Adipocyte (in vitro differentiated cells): ENCODE results near the gene BTNL9.
"Not testable (repeated sequence)": the region's sequence is repeated elsewhere in the genome, so short reads cannot be mapped to it uniquely, and the experiment has no call there.

Source experiments
- DNase-seq: peaks from one replicate; pipeline ENCODE4 v3.0.0-alpha.2; 2015; ENCODE audit warnings: low read depth
- H3K27me3 ChIP-seq: replicated peaks from 2 replicates; pipeline ENCODE4 v1.7.0; 2013; ENCODE audit warnings: mild to moderate bottlenecking, low read length, moderate library complexity; ENCODE audit not compliant: control insufficient read depth, insufficient read depth
- H3K36me3 ChIP-seq: 2 replicates; pipeline ENCODE4 v1.7.0; 2013; ENCODE audit warnings: low read length, mild to moderate bottlenecking, moderate library complexity; ENCODE audit not compliant: control insufficient read depth, insufficient read depth, severe bottlenecking
- H3K4me1 ChIP-seq: 2 replicates; pipeline ENCODE4 v1.7.0; 2013; ENCODE audit warnings: mild to moderate bottlenecking, low read length, moderate library complexity; ENCODE audit not compliant: control insufficient read depth, insufficient read depth
- H3K4me3 ChIP-seq: 2 replicates; pipeline ENCODE4 v1.7.0; 2013; ENCODE audit warnings: mild to moderate bottlenecking, low read length, moderate library complexity
- H3K9ac ChIP-seq: 2 replicates; pipeline ENCODE4 v1.7.0; 2013; ENCODE audit warnings: mild to moderate bottlenecking, low read length, moderate library complexity
- H3K9me3 ChIP-seq: 2 replicates; pipeline ENCODE4 v1.7.0; 2013; ENCODE audit warnings: mild to moderate bottlenecking, low read length, moderate library complexity; ENCODE audit not compliant: control insufficient read depth

Gene BTNL9

GRCh38 chr5:181101930-181102674, 62.0 kb downstream of the BTNL9 start:
- H3K9ac ChIP-seq, H3K4me1 ChIP-seq, H3K36me3 ChIP-seq, DNase-seq, H3K4me3 ChIP-seq, H3K9me3 ChIP-seq: not testable (repeated sequence)
- peaks cover 19% of the 10 kb centered on the region for H3K27me3 ChIP-seq

GRCh38 chr5:181104259-181104568, 64.1 kb downstream of the BTNL9 start:
- H3K36me3 ChIP-seq, H3K4me3 ChIP-seq, H3K4me1 ChIP-seq, H3K9ac ChIP-seq, H3K9me3 ChIP-seq: not testable (repeated sequence)
- DNase-seq = peak; percentile 11
- peaks cover 35% of the 10 kb centered on the region for H3K27me3 ChIP-seq

GRCh38 chr5:181104606-181105390, 64.7 kb downstream of the BTNL9 start:
- H3K9me3 ChIP-seq, H3K36me3 ChIP-seq, H3K9ac ChIP-seq, H3K4me1 ChIP-seq, DNase-seq, H3K4me3 ChIP-seq: not testable (repeated sequence)
- peaks cover 34% of the 10 kb centered on the region for H3K27me3 ChIP-seq

GRCh38 chr5:181105391-181106025, 65.4 kb downstream of the BTNL9 start:
- Histone ChIP-seq H3K27me3 (peaks cover 38% of the 10 kb centered on the region), H3K4me1 (no peaks in the 10 kb centered on the region), H3K36me3 (no peaks in the 10 kb centered on the region), H3K4me3 (no peak overlapping the region), H3K9me3 (no peaks in the 10 kb centered on the region), H3K9ac (no peak overlapping the region)
- no peak for DNase-seq

- Histone ChIP-seq H3K36me3 (no peaks in the 10 kb centered on the region), H3K9ac (no peak overlapping the region), H3K4me3 (no peak overlapping the region), H3K4me1 (no peaks in the 10 kb centered on the region), H3K27me3 (peaks cover 56% of the 10 kb centered on the region), H3K9me3 (no peaks in the 10 kb centered on the region)
- no peak for DNase-seq
Observed at GRCh38 chr5:181107699-181108098, 67.6 kb downstream of the BTNL9 start.

- Histone ChIP-seq H3K27me3 (peaks cover 56% of the 10 kb centered on the region), H3K36me3 (no peaks in the 10 kb centered on the region), H3K4me3 (no peak overlapping the region), H3K4me1 (no peaks in the 10 kb centered on the region), H3K9ac (no peak overlapping the region), H3K9me3 (no peaks in the 10 kb centered on the region)
- no peak for DNase-seq
Observed at GRCh38 chr5:181108578-181109165, 68.6 kb downstream of the BTNL9 start.

GRCh38 chr5:181109489-181110013, 69.5 kb downstream of the BTNL9 start:
- Histone ChIP-seq H3K36me3 (no peaks in the 10 kb centered on the region), H3K4me3 (no peak overlapping the region), H3K9me3 (no peaks in the 10 kb centered on the region), H3K9ac (no peak overlapping the region), H3K27me3 (peaks cover 56% of the 10 kb centered on the region), H3K4me1 (no peaks in the 10 kb centered on the region)
- no peak for DNase-seq

- peaks cover 61% of the 10 kb centered on the region for H3K27me3 ChIP-seq
- DNase-seq = no peak
- H3K9ac ChIP-seq = no peak overlapping the region
Observed at GRCh38 chr5:181111010-181111409, 70.9 kb downstream of the BTNL9 start.

More at GRCh38 chr5:181111010-181111409, 70.9 kb downstream of the BTNL9 start:
- Histone ChIP-seq H3K9me3 (no peaks in the 10 kb centered on the region), H3K36me3 (no peaks in the 10 kb centered on the region), H3K4me3 (no peak overlapping the region), H3K4me1 (peaks cover 9% of the 10 kb centered on the region)
